ENCODE measurements around the gene IL21. TPM values are rescaled to one million over a fixed set of nuclear protein-coding genes. Genes with fewer than 3 reads are reported as not detected.

The IL21 gene
- total RNA-seq, 1 experiment from 2014 or later: not detected

- no peak overlapping the region for H3K56ac ChIP-seq (ENCODE audit: insufficient read length, low read depth, low read length)
- no peak overlapping the region for H2BK15ac ChIP-seq (ENCODE audit: low read depth, low read length)
- no peaks in the 10 kb centered on the region for H3K27me3 ChIP-seq (ENCODE audit: insufficient read depth, low read length)
- WGBS (ENCODE audit: extremely low coverage, insufficient read length, low lambda C conversion rate): no CpG with 5 or more reads among the region's 3 CpGs
- no peak overlapping the region for H3T11ph ChIP-seq (ENCODE audit: low read length)
- no peaks in the 10 kb centered on the region for H3K9me3 ChIP-seq (ENCODE audit: control insufficient read depth, low read depth, low read length)
- H3K4me2 ChIP-seq (ENCODE audit: insufficient read depth, insufficient read length, low read length): no peak overlapping the region
- H2BK12ac ChIP-seq (ENCODE audit: insufficient read length, low read depth, low read length): no peak overlapping the region
- no peak for DNase-seq
- peak overlapping the region in 1 of 3 experiments; percentile 38; a peak in 1 of 7 replicates for H3K27ac Mint-ChIP-seq
- no peaks in the 10 kb centered on the region; a peak in 1 of 4 replicates for H3K4me1 Mint-ChIP-seq
- H3K9ac ChIP-seq (ENCODE audit: extremely low read depth, insufficient read length, low read length): no peak overlapping the region
- no peak overlapping the region for H4K91ac ChIP-seq (ENCODE audit: insufficient read length, low read depth, low read length)
- no peak overlapping the region for H2BK120ac ChIP-seq (ENCODE audit: low read depth, low read length, poor library complexity, severe bottlenecking)
- no peaks in the 10 kb centered on the region for H3K79me2 ChIP-seq (ENCODE audit: insufficient read depth, low read length)
- no peaks in the 10 kb centered on the region for H3K23me2 ChIP-seq (ENCODE audit: insufficient read length, low read depth, low read length, poor library complexity, severe bottlenecking)
- no peaks in the 10 kb centered on the region for H3K4me1 ChIP-seq (ENCODE audit: insufficient read depth, low read length)
- no peaks in the 10 kb centered on the region for H4K20me1 ChIP-seq (ENCODE audit: control insufficient read depth, insufficient read depth, insufficient read length)
- no peak overlapping the region for H4K5ac ChIP-seq (ENCODE audit: insufficient read length, low read depth, low read length)
- H2BK20ac ChIP-seq (ENCODE audit: low read depth, low read length, poor library complexity, severe bottlenecking): no peak overlapping the region
- no peak overlapping the region for H2BK5ac ChIP-seq (ENCODE audit: insufficient read length, low read length)
- no peak overlapping the region for H3K4me3 Mint-ChIP-seq
- H3K79me1 ChIP-seq (ENCODE audit: insufficient read depth, low read depth, low read length, poor library complexity, severe bottlenecking): no peaks in the 10 kb centered on the region
- H3K14ac ChIP-seq (ENCODE audit: insufficient read depth, low read length): no peak overlapping the region
- no peaks in the 10 kb centered on the region for H3K36me3 Mint-ChIP-seq (ENCODE audit: insufficient read depth in 1 of 3, low read depth in 3 of 3)
- H3K4ac ChIP-seq (ENCODE audit: low read depth, low read length): no peak overlapping the region
- no peak overlapping the region for H2AK5ac ChIP-seq (ENCODE audit: insufficient read length, low read length)
- H3K27me3 Mint-ChIP-seq (ENCODE audit: low read depth): no peaks in the 10 kb centered on the region
- no peak overlapping the region for H3K23ac ChIP-seq (ENCODE audit: insufficient read length, low read depth, low read length)
- no peak overlapping the region for H3K27ac ChIP-seq (ENCODE audit: insufficient read length, low read depth, low read length)
- H4K8ac ChIP-seq (replicated peaks; ENCODE audit: insufficient read length, low read depth, low read length): no peak overlapping the region
- H3K18ac ChIP-seq (ENCODE audit: insufficient read length, low read depth, low read length): no peak overlapping the region
- no peak for TF ChIP-seq CTCF (conservative IDR thresholded peaks at IDR 0.05)
- H2AFZ ChIP-seq (ENCODE audit: low read length): no peak overlapping the region
- no peaks in the 10 kb centered on the region; a peak in 1 of 5 replicates for H3K9me3 Mint-ChIP-seq
Measured at GRCh38 chr4:122636697-122637096, 15.8 kb upstream of the IL21 start.

All from H9 (cell line).